GM23338 (cell line): ENCODE measurements around the gene TRNP1. TPM values are rescaled to one million over a fixed set of nuclear protein-coding genes. Genes with fewer than 3 reads are reported as not detected.
A peak's percentile ranks its signal among the peaks of the same experiment; 100 is the strongest.

ENCODE experiments used
- ATAC-seq: fragments of 200-7000 bp; cut with Tn5 transposase; 3 replicates; pipeline ENCODE4 v1.9.1; 2020
- DNase-seq: peaks from one replicate; pipeline ENCODE4 v3.0.0-alpha.2; 2015; ENCODE audit warnings: low spot score
- H2AFZ ChIP-seq: fragments of 200-600 bp; sonication (generic); 2 replicates; pipeline ENCODE4 v1.8.0; 2016; ENCODE audit warnings: antibody characterized with exemption, mild to moderate bottlenecking, moderate library complexity
- H3F3A ChIP-seq: fragments of 200-600 bp; sonication (generic); replicated peaks from 2 replicates; pipeline ENCODE4 v1.8.0; 2017; ENCODE audit warnings: antibody characterized with exemption, mixed run types, low read depth
- H3K27ac ChIP-seq: fragments of 200-600 bp; sonication (generic); 2 replicates; pipeline ENCODE4 v1.6.1; 2016; ENCODE audit warnings: low read depth
- H3K27me3 ChIP-seq: fragments of 200-600 bp; sonication (generic); 2 replicates; pipeline ENCODE4 v1.8.0; 2016; ENCODE audit warnings: mild to moderate bottlenecking, mixed run types, moderate library complexity; ENCODE audit not compliant: insufficient read depth
- H3K36me3 ChIP-seq: fragments of 200-600 bp; sonication (generic); 2 replicates; pipeline ENCODE4 v1.8.0; 2016; ENCODE audit warnings: mild to moderate bottlenecking; ENCODE audit not compliant: insufficient read depth
- H3K4me1 ChIP-seq: fragments of 200-600 bp; sonication (generic); 2 replicates; pipeline ENCODE4 v1.8.0; 2016; ENCODE audit warnings: mild to moderate bottlenecking, moderate library complexity; ENCODE audit not compliant: insufficient read depth
- H3K4me2 ChIP-seq: fragments of 200-600 bp; sonication (generic); 2 replicates; pipeline ENCODE4 v1.7.1; 2017; ENCODE audit warnings: mixed run types
- H3K4me3 ChIP-seq: fragments of 200-600 bp; sonication (generic); 2 replicates; pipeline ENCODE4 v1.6.1; 2016; ENCODE audit warnings: mixed run types
- H3K79me2 ChIP-seq: fragments of 200-600 bp; sonication (generic); replicated peaks from 2 replicates; pipeline ENCODE4 v1.8.0; 2017; ENCODE audit warnings: mild to moderate bottlenecking; ENCODE audit not compliant: insufficient read depth
- H3K9me2 ChIP-seq: fragments of 200-600 bp; sonication (generic); 2 replicates; pipeline ENCODE4 v1.8.0; 2017; ENCODE audit not compliant: insufficient read depth
- H4K20me1 ChIP-seq: fragments of 200-600 bp; sonication (generic); replicated peaks from 2 replicates; pipeline ENCODE4 v1.8.0; 2017; ENCODE audit warnings: mild to moderate bottlenecking; ENCODE audit not compliant: insufficient read depth
- H3K27ac Mint-ChIP-seq: 2 replicates; pipeline ENCODE4 v1.8.0; 2020; ENCODE audit warnings: inconsistent platforms, mild to moderate bottlenecking, moderate library complexity, mixed read lengths
- H3K27me3 Mint-ChIP-seq: 3 replicates; pipeline ENCODE4 v1.8.0; 2022; ENCODE audit warnings: low read depth, mild to moderate bottlenecking, moderate library complexity, mixed read lengths, inconsistent platforms; ENCODE audit not compliant: insufficient read depth, poor library complexity
- H3K36me3 Mint-ChIP-seq: 3 replicates; pipeline ENCODE4 v1.8.0; 2021; ENCODE audit warnings: low read depth, mild to moderate bottlenecking, inconsistent platforms, moderate library complexity, mixed read lengths
- H3K4me1 Mint-ChIP-seq: 3 replicates; pipeline ENCODE4 v1.8.0; 2020; ENCODE audit warnings: mild to moderate bottlenecking, inconsistent platforms, mixed read lengths
- H3K4me3 Mint-ChIP-seq: 3 replicates; pipeline ENCODE4 v1.8.0; 2021; ENCODE audit warnings: moderate library complexity, mild to moderate bottlenecking, inconsistent platforms, mixed read lengths
- H3K9me3 Mint-ChIP-seq: 3 replicates; pipeline ENCODE4 v1.8.0; 2020; ENCODE audit warnings: moderate library complexity, mild to moderate bottlenecking, inconsistent platforms, mixed read lengths
- CREB1 ChIP-seq: fragments of 250-450 bp; sonication (Bioruptor Pico); IDR thresholded peaks from 2 replicates; pipeline ENCODE4 v1.5.0; 2020; ENCODE audit warnings: low read depth, mild to moderate bottlenecking, moderate library complexity
- EZH2 ChIP-seq: fragments of 200-600 bp; sonication (generic); IDR thresholded peaks from one replicate; pipeline ENCODE4 v1.8.0; 2017; ENCODE audit warnings: antibody characterized with exemption, mild to moderate bottlenecking, low read depth; ENCODE audit not compliant: unreplicated experiment
- EZH2phosphoT487 ChIP-seq: fragments of 200-600 bp; sonication (generic); IDR thresholded peaks from one replicate; pipeline ENCODE4 v1.8.1; 2018; ENCODE audit warnings: antibody characterized with exemption; ENCODE audit not compliant: unreplicated experiment
- JUNB ChIP-seq: IDR thresholded peaks from one replicate; pipeline ENCODE4 v1.6.1; 2016; ENCODE audit warnings: antibody characterized with exemption; ENCODE audit not compliant: unreplicated experiment
- NANOG ChIP-seq: IDR thresholded peaks from 2 replicates; pipeline ENCODE4 v1.6.1; 2016; ENCODE audit warnings: antibody characterized with exemption, borderline replicate concordance
- POLR2AphosphoS5 ChIP-seq: IDR thresholded peaks from 2 replicates; pipeline ENCODE4 v1.6.1; 2016; ENCODE audit warnings: antibody characterized with exemption, low read depth
- STAT1 ChIP-seq: IDR thresholded peaks from one replicate; pipeline ENCODE4 v1.6.1; 2016; ENCODE audit warnings: antibody characterized with exemption; ENCODE audit not compliant: unreplicated experiment
- ZNF114 ChIP-seq: fragments of 250-450 bp; sonication (Bioruptor Pico); IDR thresholded peaks from 2 replicates; pipeline ENCODE4 v1.5.0; 2020; ENCODE audit warnings: mild to moderate bottlenecking, moderate library complexity
- ZNF331 ChIP-seq: fragments of 250-450 bp; sonication (Bioruptor Pico); IDR thresholded peaks from 2 replicates; pipeline ENCODE4 v1.5.0; 2020; ENCODE audit warnings: low read depth, mild to moderate bottlenecking, moderate library complexity
- ZNF462 ChIP-seq: fragments of 250-450 bp; sonication (Bioruptor Pico); IDR thresholded peaks from 2 replicates; pipeline ENCODE4 v1.5.0; 2020; ENCODE audit warnings: mild to moderate bottlenecking, moderate library complexity
- polyA plus RNA-seq: library from polyadenylated mRNA; unstranded; fragments of >200 nt; fragmentation: Nextera tagmentation; extraction: Ambion mirVana; gene quantifications from 2 replicates; pipeline ENCODE4 v1.2.1, GENCODE V29; 2016
- total RNA-seq: library from RNA; depleted of rRNA; stranded (reverse); fragments of >200 nt; shearing (Covaris generic); gene quantifications from 2 replicates; pipeline ENCODE4 v1.2.3, GENCODE V29; 2014
- TF ChIP-seq, protein P1 (sequence below): IDR thresholded peaks from 2 replicates; pipeline ENCODE4 v1.6.1; 2016; ENCODE audit warnings: antibody characterized with exemption

Gene TRNP1
- total and polyA plus RNA-seq, 2 experiments from 2014 or later = 21.2 to 54.3 TPM

- Histone ChIP-seq H2AFZ (no peak overlapping the region), H3K79me2 (peaks cover 46% of the 10 kb centered on the region), H3K4me2 (peak overlapping the region; percentile 92), H3K36me3 (no peaks in the 10 kb centered on the region), H3K9me2 (no peaks in the 10 kb centered on the region), H3K27me3 (no peaks in the 10 kb centered on the region), H3K4me3 (peak overlapping the region; percentile 91), H3F3A (peaks cover 43% of the 10 kb centered on the region), H3K27ac (peak overlapping the region; percentile 82), H3K4me1 (peaks cover 47% of the 10 kb centered on the region), H4K20me1 (peaks cover 22% of the 10 kb centered on the region)
- Mint-ChIP-seq H3K27ac (peak overlapping the region; percentile 63), H3K36me3 (peaks cover 43% of the 10 kb centered on the region), H3K4me1 (peaks cover 41% of the 10 kb centered on the region), H3K9me3 (no peaks in the 10 kb centered on the region), H3K27me3 (peaks cover 21% of the 10 kb centered on the region), H3K4me3 (peak overlapping the region; percentile 83)
- peak; percentile 40 for TF ChIP-seq POLR2AphosphoS5
- no peak for TF ChIP-seq CREB1 (CRISPR knock-in tag)
- DNase-seq (peak; percentile 97), ATAC-seq (peak; percentile 12)
Measured at GRCh38 chr1:27011058-27011764, 17.7 kb downstream of the TRNP1 start.

DNA sequence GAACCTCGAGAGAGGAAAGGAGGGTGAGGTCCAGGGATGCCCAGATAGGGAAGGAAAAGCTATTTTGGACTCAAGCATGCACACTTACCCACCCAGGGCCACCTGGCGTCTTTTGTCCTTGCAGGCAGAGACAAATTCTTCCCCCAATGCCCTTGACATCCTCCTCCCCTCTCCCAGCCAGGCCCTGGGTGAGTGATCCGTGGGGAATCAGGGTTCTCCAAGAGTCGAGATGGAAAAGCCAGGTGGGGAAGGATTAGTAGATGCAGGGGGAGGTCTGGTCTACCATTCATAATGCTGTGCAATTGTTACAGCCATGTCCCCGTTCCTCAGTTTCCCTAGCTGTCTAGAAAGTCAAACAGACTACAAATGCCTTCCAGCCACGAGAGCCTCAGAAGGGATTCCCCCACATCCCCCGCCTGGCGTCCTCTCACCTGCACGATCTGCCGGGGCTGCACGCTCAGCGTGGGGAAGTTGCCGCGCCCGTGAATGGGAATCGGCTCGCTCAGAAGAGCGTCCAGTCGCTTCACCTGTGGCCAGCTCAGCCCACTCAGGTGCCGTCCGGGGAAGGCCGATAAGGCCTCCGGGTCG lies 18.6 kb downstream of the TRNP1 start:
- peak overlapping the region; percentile 82 for H3K27ac ChIP-seq
- no peak overlapping the region for H2AFZ ChIP-seq
- H3K4me3 Mint-ChIP-seq = peak overlapping the region; percentile 83
- H4K20me1 ChIP-seq = peaks cover 22% of the 10 kb centered on the region
- DNase-seq (no peak), ATAC-seq (no peak)
- H3K9me2 ChIP-seq = no peaks in the 10 kb centered on the region
- H3K27me3 Mint-ChIP-seq = peaks cover 17% of the 10 kb centered on the region
- no peaks in the 10 kb centered on the region for H3K27me3 ChIP-seq
- peaks cover 41% of the 10 kb centered on the region for H3K79me2 ChIP-seq
- no peaks in the 10 kb centered on the region for H3K36me3 ChIP-seq
- H3F3A ChIP-seq = peaks cover 37% of the 10 kb centered on the region
- peak overlapping the region; percentile 91 for H3K4me3 ChIP-seq
- peaks cover 35% of the 10 kb centered on the region for H3K4me1 Mint-ChIP-seq
- peak overlapping the region; percentile 63 for H3K27ac Mint-ChIP-seq
- H3K4me1 ChIP-seq = peaks cover 41% of the 10 kb centered on the region
- H3K36me3 Mint-ChIP-seq = peaks cover 36% of the 10 kb centered on the region
- no peaks in the 10 kb centered on the region for H3K9me3 Mint-ChIP-seq
- H3K4me2 ChIP-seq = peak overlapping the region; percentile 92
- TF ChIP-seq, protein P1, sequence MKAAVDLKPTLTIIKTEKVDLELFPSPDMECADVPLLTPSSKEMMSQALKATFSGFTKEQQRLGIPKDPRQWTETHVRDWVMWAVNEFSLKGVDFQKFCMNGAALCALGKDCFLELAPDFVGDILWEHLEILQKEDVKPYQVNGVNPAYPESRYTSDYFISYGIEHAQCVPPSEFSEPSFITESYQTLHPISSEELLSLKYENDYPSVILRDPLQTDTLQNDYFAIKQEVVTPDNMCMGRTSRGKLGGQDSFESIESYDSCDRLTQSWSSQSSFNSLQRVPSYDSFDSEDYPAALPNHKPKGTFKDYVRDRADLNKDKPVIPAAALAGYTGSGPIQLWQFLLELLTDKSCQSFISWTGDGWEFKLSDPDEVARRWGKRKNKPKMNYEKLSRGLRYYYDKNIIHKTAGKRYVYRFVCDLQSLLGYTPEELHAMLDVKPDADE = no peak
- no peak for TF ChIP-seq EZH2phosphoT487
- TF ChIP-seq ZNF331 (CRISPR knock-in tag) = no peak
- TF ChIP-seq POLR2AphosphoS5 = no peak
- TF ChIP-seq JUNB = no peak
- TF ChIP-seq EZH2 = no peak
- TF ChIP-seq CREB1 (CRISPR knock-in tag) = no peak
- no peak for TF ChIP-seq ZNF114 (CRISPR knock-in tag)
- no peak for TF ChIP-seq ZNF462 (CRISPR knock-in tag)
- TF ChIP-seq NANOG = no peak
- TF ChIP-seq STAT1 = no peak
